Measurements from ENCODE around the gene STK31. TPM values are rescaled to one million over a fixed set of nuclear protein-coding genes. Genes with fewer than 3 reads are reported as not detected.
"Not testable (repeated sequence)": the region's sequence is repeated elsewhere in the genome, so short reads cannot be mapped to it uniquely, and the experiment has no call there.

Gene STK31
- total RNA-seq, 1 experiment from 2014 or later, result 38.9 TPM

DNA sequence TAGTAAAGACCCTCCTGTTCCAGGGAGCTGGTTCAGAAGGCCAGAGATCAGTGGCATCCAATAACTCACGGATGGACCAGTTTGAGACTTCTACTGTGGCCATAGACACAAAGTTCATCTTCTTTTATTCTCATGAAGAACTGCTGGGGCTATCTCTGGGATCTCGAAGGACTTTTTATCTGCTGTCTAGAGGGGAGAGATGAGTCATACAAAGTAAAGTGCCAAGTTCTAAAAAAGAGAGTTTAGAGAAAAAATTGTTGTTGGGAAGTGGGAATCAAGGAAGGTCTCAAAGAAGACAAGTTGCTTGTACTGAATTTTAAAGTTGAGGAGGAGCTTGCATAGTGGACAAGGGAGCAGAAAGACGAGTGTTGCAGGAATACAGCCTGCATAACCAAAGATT, 38.0 kb upstream of the STK31 start:
- H3K36me3 Mint-ChIP-seq (ENCODE audit: insufficient read depth, unreplicated experiment), result no peaks in the 10 kb centered on the region
- H3K4me1 ChIP-seq, result no peaks in the 10 kb centered on the region
- ChIA-PET POLR2A (no interaction called here), CTCF (no interaction called here)
- TF ChIP-seq, protein P1, sequence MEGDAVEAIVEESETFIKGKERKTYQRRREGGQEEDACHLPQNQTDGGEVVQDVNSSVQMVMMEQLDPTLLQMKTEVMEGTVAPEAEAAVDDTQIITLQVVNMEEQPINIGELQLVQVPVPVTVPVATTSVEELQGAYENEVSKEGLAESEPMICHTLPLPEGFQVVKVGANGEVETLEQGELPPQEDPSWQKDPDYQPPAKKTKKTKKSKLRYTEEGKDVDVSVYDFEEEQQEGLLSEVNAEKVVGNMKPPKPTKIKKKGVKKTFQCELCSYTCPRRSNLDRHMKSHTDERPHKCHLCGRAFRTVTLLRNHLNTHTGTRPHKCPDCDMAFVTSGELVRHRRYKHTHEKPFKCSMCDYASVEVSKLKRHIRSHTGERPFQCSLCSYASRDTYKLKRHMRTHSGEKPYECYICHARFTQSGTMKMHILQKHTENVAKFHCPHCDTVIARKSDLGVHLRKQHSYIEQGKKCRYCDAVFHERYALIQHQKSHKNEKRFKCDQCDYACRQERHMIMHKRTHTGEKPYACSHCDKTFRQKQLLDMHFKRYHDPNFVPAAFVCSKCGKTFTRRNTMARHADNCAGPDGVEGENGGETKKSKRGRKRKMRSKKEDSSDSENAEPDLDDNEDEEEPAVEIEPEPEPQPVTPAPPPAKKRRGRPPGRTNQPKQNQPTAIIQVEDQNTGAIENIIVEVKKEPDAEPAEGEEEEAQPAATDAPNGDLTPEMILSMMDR (IDR thresholded peaks at IDR 0.05; ENCODE audit: insufficient read depth in 1 of 2, low read depth in 1 of 2, low read length in 1 of 2, severe bottlenecking in 1 of 2, unreplicated experiment in 1 of 2), result no peak
- H3K27me3 ChIP-seq (replicated peaks; ENCODE audit: control insufficient read depth, insufficient read depth, low read length), result no peaks in the 10 kb centered on the region
- no peaks in the 10 kb centered on the region for H3K36me3 ChIP-seq (ENCODE audit: control insufficient read depth, insufficient read depth, low read length)
- H3K27me3 Mint-ChIP-seq (ENCODE audit: insufficient read depth, unreplicated experiment), result no peaks in the 10 kb centered on the region
- H3K4me1 Mint-ChIP-seq (ENCODE audit: low read depth, unreplicated experiment), result no peaks in the 10 kb centered on the region
- intact Hi-C loops (cut with micrococcal nuclease; ENCODE audit: unreplicated experiment), result no loop called here
- no peak overlapping the region for H3K4me3 ChIP-seq (ENCODE audit: low read depth, low read length)
- H3K9me3 ChIP-seq, result peaks cover 11% of the 10 kb centered on the region; the same call in 1 of the 2 replicates
- H3K9me3 Mint-ChIP-seq (ENCODE audit: unreplicated experiment), result no peaks in the 10 kb centered on the region
- DNase-seq, result no peak
- no peak overlapping the region for H3K27ac Mint-ChIP-seq (ENCODE audit: unreplicated experiment)
- no TSS peak for BruUV-seq (replicated peaks)
- no peak overlapping the region for H3K4me3 Mint-ChIP-seq (ENCODE audit: unreplicated experiment)

DNA sequence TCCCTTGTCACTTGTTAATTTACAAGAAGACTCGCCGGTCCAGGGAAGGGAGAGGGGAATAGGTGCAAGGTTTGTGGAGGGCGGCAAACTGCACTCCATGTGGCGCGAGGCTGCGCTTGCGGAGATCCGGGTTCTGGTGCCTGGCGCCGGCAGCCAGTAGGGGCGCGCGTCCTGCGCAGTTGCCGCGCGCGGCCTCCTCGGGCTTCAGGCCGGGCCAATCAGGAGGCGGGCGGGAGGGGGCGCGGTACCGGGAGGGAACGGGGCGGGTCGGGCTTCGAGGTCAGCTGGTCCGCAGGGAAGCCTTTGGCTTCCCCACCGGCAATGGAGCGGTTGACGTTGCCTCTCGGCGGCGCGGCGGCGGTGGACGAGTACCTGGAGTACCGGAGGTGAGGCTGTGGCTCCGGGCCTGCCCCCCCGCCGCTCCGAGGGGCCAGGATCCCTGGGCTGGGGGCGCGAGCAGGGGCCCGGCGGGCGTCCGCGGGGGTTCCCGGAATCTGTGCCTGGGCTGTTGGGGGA, 30.1 kb upstream of the STK31 start, which contains the start of gene FAM221A:
FAM221A (plus strand) TSS at position 302 of the 516 bp plus-strand sequence; CDS start at position 322, 20 bp downstream.
- Histone ChIP-seq H3K9me3 (peaks cover 7% of the 10 kb centered on the region; the same call in 1 of the 2 replicates), H3K27me3 (replicated peaks; ENCODE audit: control insufficient read depth, insufficient read depth, low read length) (no peaks in the 10 kb centered on the region), H3K36me3 (ENCODE audit: control insufficient read depth, insufficient read depth, low read length) (no peaks in the 10 kb centered on the region), H3K4me3 (ENCODE audit: low read depth, low read length) (peak within 1 kb of the TSS; percentile 66), H3K4me1 (peaks cover 5% of the 10 kb centered on the region)
- Mint-ChIP-seq H3K4me1 (ENCODE audit: low read depth, unreplicated experiment) (no peaks in the 10 kb centered on the region), H3K36me3 (ENCODE audit: insufficient read depth, unreplicated experiment) (no peaks in the 10 kb centered on the region), H3K27ac (ENCODE audit: unreplicated experiment) (peak within 1 kb of the TSS; percentile 65), H3K4me3 (ENCODE audit: unreplicated experiment) (peak within 1 kb of the TSS; percentile 87), H3K9me3 (ENCODE audit: unreplicated experiment) (no peaks in the 10 kb centered on the region), H3K27me3 (ENCODE audit: insufficient read depth, unreplicated experiment) (no peaks in the 10 kb centered on the region)
- CTCF ChIA-PET, result interaction anchor here (0.6 to 1.3 kb wide), 8 partner anchors 9 to 1446 kb away, joined by 3 to 6 read pairs (median 4); partner anchors contain the start of genes CCDC126, CYCS and STK31
- intact Hi-C loops (cut with micrococcal nuclease; ENCODE audit: unreplicated experiment), result loop anchor here (1.0 to 2.0 kb wide), 3 partner anchors 83 to 206 kb away; partner anchors contain the start of gene CCDC126
- TF ChIP-seq, protein P1 (IDR thresholded peaks at IDR 0.05; ENCODE audit: insufficient read depth in 1 of 2, low read depth in 1 of 2, low read length in 1 of 2, severe bottlenecking in 1 of 2, unreplicated experiment in 1 of 2), result peak; percentile 64 to 80
- no TSS peak for BruUV-seq (replicated peaks)
- POLR2A ChIA-PET, result interaction anchor here (0.6 to 1.1 kb wide), 2 partner anchors 30 to 83 kb away, joined by 4 to 9 read pairs; partner anchors contain the start of genes CCDC126 and STK31
- DNase-seq, result peak; percentile 91 to 93

DNA sequence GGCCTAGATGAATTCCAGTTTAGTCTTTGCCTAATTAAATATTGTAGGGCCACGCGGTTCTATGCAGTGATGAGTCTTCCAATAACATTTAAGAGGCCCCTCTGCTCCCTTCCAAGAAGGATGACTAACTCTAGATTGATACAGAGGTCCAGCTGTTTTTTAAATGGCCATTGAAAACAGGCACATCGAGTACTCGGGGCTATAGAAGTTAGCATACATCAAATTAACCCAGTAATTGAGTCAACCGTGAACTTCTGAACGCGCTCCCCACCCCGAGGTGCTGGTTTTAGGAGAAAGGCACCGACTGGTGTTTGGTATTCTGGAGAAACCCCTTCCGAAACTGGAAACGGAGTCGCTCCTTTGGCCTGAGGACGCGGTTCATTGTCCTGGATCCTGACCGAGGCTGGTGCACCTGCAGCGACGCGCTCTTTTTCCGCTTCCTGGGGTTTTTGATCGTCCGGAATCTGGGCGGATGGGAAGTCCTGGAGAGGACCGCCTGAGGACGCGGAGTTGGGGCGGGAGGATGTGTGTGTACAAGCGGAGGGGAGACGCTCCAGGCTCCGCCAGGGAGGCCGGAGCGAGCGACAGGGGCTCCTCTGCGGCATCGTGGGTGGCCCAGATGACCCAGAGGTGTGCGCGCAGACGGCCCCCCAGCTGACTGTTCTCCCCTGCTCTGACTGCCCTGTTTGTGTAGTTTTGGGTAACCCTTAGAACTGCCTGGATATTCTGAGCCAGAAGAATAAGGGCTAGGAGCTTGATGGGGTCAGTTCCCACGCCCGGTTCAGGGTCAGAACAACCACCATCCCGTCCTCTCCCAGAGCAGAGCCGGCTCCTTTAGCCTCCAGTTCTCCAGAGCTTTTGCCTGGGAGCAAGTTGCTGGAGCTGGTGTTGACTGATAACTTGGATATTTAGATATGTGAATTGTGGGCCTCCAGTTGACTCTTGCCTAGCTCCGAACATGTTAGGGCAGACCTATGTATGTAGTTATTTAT, 29.3 kb upstream of the STK31 start:
- peaks cover 5% of the 10 kb centered on the region for H3K4me1 ChIP-seq
- peak overlapping the region; percentile 66 for H3K4me3 ChIP-seq (ENCODE audit: low read depth, low read length)
- H3K9me3 ChIP-seq, result no peaks in the 10 kb centered on the region
- TF ChIP-seq, protein P1 (IDR thresholded peaks at IDR 0.05; ENCODE audit: insufficient read depth in 1 of 2, low read depth in 1 of 2, low read length in 1 of 2, severe bottlenecking in 1 of 2, unreplicated experiment in 1 of 2), result no peak
- TSS peak; percentile 88 for BruUV-seq (replicated peaks)
- intact Hi-C loops (cut with micrococcal nuclease; ENCODE audit: unreplicated experiment), result loop anchor here (1.0 to 2.0 kb wide), 3 partner anchors 84 to 206 kb away; partner anchors contain the start of gene CCDC126
- ChIA-PET POLR2A (interaction anchor here (0.6 to 1.1 kb wide), 2 partner anchors 29 to 83 kb away, joined by 4 to 9 read pairs; partner anchors contain the start of genes CCDC126 and STK31), CTCF (interaction anchor here (0.6 to 1.3 kb wide), 9 partner anchors 8 to 1445 kb away, joined by 3 to 6 read pairs (median 4); partner anchors contain the start of genes CCDC126, CYCS and STK31)
- Mint-ChIP-seq H3K36me3 (ENCODE audit: insufficient read depth, unreplicated experiment) (no peaks in the 10 kb centered on the region), H3K4me3 (ENCODE audit: unreplicated experiment) (peak overlapping the region; percentile 87), H3K9me3 (ENCODE audit: unreplicated experiment) (no peaks in the 10 kb centered on the region), H3K4me1 (ENCODE audit: low read depth, unreplicated experiment) (no peaks in the 10 kb centered on the region), H3K27me3 (ENCODE audit: insufficient read depth, unreplicated experiment) (no peaks in the 10 kb centered on the region), H3K27ac (ENCODE audit: unreplicated experiment) (peak overlapping the region; percentile 65)
- no peaks in the 10 kb centered on the region for H3K36me3 ChIP-seq (ENCODE audit: control insufficient read depth, insufficient read depth, low read length)
- no peaks in the 10 kb centered on the region for H3K27me3 ChIP-seq (replicated peaks; ENCODE audit: control insufficient read depth, insufficient read depth, low read length)
- DNase-seq, result peak; percentile 75 to 76

DNA sequence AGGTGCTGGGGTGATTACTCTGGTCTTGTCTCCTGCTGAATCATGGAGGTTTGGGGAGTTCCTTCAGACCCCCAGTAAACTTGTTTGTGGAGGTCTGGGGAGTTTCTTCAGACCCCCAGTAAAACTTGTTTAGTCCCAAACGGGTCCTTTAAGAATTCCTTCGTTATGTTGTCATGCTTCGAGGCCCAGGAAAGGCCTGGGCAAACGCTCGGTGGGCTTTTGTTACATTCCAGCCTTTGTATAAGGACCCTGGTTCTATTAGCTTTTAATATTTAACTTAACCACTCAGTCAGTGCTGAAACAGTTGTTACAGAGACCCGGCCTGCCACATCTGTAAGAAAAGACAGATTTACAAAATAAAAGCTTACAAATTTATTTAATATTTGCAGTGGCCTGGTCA, 26.0 kb upstream of the STK31 start:
- H3K27me3 Mint-ChIP-seq (ENCODE audit: insufficient read depth, unreplicated experiment); H3K9me3 ChIP-seq; H3K9me3 Mint-ChIP-seq (ENCODE audit: unreplicated experiment); POLR2A ChIA-PET; intact Hi-C loops (cut with micrococcal nuclease; ENCODE audit: unreplicated experiment); H3K4me1 Mint-ChIP-seq (ENCODE audit: low read depth, unreplicated experiment); H3K27me3 ChIP-seq (replicated peaks; ENCODE audit: control insufficient read depth, insufficient read depth, low read length); H3K4me3 ChIP-seq (ENCODE audit: low read depth, low read length); H3K36me3 Mint-ChIP-seq (ENCODE audit: insufficient read depth, unreplicated experiment); DNase-seq; BruUV-seq (replicated peaks); H3K4me1 ChIP-seq; H3K27ac Mint-ChIP-seq (ENCODE audit: unreplicated experiment); H3K4me3 Mint-ChIP-seq (ENCODE audit: unreplicated experiment); H3K36me3 ChIP-seq (ENCODE audit: control insufficient read depth, insufficient read depth, low read length); CTCF ChIA-PET: not testable (repeated sequence)
